GM18520 (cell line): ENCODE measurements around the gene ATIC.
"Not testable (repeated sequence)": the region's sequence is repeated elsewhere in the genome, so short reads cannot be mapped to it uniquely, and the experiment has no call there.

Experiments
- ATAC-seq: cut with Tn5 transposase; IDR thresholded peaks from one replicate; pipeline ENCODE4 v1.9.1; 2021; ENCODE audit not compliant: unreplicated experiment

The ATIC gene

DNA sequence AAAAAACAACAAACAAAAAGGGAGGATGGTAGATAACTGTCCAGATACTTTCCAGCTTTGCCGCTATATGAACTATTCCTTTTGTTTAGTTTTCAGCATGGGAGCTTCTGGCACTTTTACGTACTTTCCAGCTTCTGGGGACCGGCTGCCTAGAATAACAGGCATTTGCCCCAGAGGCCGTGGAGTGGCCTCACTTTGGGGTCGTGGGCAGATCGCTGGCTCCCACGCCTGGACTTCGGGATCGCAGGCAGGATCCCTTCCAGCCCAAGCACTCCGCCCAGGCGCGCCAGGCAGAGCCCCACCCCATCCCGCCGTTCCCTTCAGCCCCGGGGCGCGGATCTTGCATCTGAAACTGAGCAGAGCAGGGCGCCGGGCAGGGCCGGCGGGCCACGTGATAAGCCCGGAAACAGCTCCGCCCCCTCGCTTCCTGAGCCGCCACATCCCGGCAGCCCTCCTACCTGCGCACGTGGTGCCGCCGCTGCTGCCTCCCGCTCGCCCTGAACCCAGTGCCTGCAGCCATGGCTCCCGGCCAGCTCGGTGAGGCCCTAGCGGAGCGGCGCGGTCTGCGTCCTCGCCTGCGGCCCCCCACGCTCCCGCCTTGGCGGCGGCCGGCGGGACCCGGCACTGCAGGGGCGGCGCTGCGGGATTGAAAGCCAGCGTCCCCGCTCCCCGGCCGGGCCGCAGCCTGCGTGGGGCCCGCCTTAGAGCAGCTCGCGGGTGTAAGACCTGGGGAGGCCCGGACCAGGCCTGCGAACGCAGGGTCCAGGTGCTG lies at the start of gene ATIC:
TSS of gene ATIC (plus strand) at position 435 of the 772 bp plus-strand sequence. CDS start at position 519, 84 bp downstream.
- ATAC-seq, result peak; percentile 98

DNA sequence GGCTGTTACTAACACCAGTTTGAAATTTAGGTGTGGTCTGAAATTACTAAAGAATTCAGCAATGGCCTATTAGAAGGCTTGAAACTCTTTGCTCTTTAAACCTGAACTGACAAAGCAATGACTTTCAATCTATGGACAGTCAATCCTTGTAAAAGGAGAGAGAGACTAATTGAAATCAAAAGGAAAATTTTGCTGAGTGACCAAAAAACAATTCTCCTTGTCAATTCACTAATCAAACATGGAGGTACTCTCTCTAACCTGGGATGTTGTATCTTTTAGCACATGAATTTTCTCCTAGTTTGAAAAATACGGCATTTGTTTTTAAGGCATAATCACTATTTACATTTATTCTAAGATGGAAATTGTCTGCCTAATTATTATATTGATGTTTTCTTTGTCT lies 49.6 kb upstream of the ATIC start:
- ATAC-seq, result no peak

DNA sequence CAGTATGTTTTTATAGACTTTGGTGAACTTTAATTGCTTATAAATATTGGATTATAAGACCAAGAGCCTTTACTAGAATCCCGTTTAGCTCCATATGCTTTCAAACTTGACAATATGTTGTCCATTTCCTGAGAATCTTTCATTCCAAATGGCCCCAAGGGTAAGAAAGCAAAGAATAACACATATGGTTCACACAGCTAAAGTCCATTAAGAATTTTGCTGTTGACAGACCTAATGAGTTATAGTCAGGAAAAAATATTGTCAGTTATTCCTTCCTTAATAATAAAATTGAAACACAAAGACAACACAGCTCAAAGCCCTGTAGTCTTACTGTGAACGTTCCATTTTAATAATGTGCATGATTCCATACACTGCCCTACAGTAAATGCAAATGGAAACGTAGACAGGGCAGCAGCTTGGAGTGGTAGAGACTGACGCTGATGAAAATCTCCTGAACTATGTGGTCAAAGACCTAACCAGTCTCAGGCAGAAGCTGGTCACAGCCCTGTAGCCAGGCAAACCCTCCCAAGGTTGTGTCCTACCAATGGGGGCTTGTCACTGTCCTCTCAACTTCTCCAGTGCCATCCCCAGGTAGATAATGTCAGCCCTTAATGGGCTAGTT lies 49.0 kb upstream of the ATIC start:
- no peak for ATAC-seq

DNA sequence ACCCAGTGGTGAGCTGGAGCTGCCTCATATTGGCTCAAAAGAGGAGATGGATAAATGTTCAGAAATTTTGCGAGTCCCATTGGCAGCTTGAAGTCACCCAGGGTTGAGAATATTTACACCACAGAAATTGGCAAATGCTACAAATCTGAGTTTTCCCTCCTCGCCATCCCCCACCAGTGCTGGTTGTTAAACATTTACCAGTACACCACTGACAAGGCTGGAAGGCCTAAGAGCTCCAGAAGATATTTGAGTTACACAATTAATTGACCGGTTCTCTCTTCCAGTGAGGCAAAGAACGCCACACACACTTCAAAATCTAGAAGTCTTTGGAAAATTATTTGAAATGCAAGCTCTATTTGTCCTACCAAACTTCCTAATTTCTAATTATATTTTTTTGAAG lies 47.5 kb upstream of the ATIC start:
- no peak for ATAC-seq

DNA sequence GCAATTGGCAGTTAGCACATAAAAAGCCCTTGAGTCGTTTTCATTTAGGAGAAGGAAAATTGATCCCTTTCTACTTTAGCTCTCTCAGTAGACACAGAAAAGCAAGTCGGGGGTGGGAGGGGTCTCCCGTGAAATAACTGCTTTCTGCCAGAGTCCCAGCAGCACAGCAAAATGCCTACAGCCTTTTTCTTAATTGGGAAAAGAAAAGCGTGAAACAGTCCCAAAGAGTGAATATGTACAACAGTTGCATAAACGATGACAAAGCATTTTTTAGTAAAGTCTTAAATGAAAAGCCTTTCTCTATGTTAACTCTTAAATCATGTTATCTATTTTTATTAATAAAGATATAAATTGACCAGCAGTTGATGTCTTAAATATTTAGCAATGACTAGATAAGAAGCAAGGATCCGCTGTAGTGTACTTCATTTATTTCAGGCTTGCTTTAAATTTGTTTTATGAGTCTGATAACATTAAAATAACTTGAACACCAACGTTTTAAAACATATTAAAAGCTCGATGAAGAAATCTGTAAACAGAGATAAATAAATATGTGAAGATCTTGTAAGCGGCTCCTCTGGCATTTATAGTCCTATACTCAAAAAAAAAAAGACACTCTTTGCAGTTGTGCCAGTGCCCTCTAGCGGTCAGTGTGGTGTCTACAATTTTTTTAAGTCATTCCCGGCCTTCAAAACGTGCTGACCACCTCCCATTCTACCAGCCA lies 42.3 kb upstream of the ATIC start:
- ATAC-seq, result no peak

DNA sequence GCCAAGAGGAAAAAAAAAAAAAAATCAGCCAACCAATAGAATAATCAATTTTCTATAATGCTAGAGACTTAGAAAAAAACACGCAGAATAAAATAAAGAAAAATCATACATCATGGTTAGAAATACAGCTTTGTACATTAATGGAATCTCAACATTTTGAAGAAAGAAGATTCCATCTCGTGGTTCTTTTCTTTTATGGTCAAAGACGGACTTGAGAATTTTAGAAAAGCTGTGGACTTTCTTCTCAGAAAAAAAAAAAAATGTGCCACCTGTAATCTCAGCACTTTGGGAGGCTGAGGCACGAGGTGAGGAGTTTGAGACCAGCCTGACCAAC lies 41.8 kb upstream of the ATIC start:
- no peak for ATAC-seq

DNA sequence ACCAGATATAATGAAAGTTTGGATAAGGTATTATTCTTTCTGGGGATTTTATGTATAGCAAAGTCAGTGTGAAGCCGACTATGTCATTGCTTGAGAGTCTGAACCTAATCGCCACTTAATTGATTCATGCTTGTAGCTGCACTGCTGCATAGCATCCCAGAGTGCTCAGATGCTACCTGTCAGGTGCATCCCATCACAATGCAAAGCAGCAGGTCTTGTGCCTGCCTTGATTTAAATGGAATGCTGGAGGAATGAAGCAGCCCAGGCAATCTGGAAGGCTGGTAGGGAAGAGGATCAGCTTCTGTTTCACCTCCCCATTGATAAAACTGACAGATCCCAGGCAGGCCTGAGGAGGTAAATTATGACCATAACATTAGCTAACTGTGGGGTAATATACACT lies 40.4 kb upstream of the ATIC start:
- no peak for ATAC-seq

DNA sequence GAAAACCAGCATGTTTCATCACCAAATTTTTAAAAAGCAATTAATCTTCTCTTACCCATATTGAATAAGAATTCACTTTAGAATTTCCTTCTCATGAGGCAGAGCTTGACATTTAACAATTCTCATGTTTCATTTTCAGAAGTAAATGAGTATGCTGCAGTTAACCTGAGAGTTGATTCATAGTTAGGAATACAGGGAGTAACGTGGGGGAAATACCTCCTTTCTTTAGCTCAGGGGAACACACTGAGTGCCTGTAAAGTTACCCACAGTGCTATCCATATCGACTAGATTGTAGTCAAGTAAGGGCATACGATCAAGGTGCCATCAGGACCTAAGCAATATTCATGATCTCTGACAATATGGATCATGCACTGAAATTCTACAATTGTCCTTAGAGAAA lies 38.9 kb upstream of the ATIC start:
- peak; percentile 62 for ATAC-seq

DNA sequence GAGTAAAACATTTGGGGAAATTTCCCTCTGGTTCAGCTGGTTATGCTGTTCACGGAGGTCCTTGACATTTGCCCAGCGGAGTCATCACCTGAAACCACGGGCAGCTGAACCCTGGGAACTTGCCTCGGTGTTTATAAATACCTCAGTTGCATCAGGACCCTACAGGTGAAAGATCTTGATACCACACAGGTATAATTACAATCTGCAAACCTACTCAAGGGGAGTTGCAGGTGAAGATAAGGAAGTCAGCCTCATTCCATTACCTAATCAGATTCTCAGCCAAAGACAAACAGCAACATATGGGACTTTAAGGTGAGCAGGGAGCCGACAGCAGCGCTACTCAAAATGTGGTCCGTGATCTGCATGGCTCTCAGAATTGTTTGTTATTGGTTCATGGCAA lies 37.0 kb upstream of the ATIC start:
- ATAC-seq, result no peak

DNA sequence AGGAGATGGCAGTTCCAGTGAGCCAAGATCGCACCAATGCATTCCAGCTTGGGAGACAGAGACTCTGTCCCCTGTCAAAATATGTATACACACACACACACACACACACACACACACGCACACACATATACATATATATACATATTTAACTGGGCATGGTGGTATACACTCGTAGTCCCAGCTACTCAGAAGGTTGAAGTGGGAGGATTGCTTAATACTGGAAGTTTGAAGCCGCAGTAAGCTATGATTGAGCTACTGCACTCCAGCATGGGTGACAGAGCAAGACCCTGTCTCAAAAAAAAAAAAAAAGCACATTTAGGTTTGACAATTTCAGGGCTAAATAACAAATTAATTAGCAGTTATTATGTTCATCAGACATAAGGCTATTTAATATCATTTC lies 36.0 kb upstream of the ATIC start:
- ATAC-seq, result no peak

DNA sequence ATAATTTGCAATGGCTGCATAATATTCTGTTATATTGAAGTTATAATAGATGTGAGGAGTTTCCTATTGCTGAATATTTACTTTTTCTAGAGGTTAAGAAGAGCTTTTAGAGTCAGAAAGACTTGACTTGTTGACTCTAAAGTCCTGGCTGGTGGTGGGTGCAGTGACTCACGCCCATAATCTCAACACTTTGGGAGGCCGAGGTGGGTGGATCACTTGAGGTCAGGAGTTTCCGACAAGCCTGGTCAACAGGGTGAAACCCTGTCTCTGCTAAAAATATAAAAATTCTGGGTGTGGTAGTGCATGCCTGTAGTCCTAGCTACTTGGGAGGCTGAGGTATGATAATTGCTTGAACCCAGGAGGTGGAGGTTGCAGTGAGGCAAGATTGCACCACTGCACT lies 33.9 kb upstream of the ATIC start:
- ATAC-seq, result no peak

DNA sequence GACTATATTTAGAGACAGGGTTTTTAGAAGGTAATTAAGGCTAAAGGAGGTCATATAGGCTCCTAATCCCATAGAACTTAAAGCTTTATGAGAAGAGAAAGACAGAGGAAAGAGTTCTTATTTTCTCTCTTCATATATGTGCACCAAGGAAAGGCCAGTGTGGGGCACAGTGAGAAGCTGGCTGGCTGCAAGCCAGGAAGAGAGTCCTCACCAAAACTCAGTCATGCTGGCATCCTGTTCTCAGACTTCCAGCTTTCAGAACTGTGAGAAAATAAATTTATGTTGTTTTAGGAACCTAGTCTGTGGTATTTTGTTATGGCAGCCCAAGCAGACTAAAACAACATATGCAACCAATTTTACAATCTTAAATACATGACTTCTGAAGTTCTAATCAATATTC lies 31.5 kb upstream of the ATIC start:
- no peak for ATAC-seq

DNA sequence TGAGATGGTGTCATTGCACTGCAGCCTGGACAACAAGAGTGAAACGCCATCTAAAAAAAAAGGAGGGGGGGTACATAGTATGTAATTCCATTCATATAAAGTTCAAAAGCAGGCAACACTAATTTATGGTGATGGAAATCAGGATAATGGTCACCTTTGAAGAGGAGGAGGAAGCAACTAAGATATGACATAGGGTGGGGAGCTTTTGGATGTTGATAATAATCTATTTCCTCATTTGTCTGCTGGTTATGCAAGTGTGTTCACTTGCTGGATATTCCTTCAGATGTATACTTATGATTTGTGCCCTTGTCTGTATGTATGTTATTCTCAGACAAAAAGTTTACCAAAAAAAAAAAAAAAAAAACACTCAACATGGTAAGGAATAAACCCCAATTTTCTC lies 28.6 kb upstream of the ATIC start:
- ATAC-seq, result no peak

DNA sequence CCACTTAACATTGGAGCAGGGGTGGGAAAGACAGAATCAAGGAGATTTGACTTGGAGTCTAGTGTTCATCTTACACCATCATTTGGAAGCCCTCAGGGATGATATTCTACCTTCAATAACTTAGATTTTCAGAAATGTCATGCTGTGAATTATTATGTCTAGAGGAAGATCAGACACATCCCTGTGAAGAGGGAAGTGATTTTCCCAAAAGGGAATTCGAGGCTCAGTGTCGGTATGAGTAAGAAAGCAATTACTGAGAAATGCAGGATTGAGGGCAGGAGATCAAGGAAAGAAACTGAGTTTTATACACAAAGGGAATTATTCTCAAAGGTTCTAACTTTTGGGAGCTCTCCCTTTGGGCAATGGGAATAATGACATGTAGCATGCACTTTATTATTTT lies 25.6 kb upstream of the ATIC start:
- no peak for ATAC-seq

DNA sequence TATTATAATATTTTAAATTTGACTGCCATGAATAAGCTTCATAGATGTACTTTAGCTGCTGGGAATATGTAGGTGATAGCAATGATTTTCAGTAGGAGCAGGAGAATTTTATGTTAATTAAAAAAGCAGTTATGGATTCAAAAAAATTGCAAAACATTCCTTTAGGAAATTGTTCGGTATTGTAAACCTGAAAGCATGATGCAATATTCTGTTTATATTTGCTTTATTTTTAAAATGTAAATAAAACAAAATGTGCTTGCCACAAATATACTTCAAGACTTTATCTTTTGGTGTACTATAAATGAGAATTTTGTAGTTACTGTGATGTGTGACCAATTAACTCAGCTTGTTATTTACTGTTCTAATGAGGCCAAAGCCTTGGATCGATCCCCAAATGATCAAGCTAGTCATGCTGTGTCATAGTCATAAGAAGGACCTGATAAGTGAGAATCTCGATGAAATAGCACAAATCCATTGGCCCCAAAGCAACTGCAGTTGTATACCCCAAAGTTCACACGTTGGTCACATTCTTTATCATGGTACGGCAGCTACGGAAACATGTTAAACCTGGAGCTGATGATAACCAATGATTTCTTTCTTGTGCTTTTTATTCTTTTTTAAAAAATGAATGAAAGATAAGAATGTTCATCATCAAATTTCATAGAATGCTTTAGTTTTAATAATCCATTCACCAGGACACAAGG lies 23.6 kb upstream of the ATIC start:
- ATAC-seq, result no peak

DNA sequence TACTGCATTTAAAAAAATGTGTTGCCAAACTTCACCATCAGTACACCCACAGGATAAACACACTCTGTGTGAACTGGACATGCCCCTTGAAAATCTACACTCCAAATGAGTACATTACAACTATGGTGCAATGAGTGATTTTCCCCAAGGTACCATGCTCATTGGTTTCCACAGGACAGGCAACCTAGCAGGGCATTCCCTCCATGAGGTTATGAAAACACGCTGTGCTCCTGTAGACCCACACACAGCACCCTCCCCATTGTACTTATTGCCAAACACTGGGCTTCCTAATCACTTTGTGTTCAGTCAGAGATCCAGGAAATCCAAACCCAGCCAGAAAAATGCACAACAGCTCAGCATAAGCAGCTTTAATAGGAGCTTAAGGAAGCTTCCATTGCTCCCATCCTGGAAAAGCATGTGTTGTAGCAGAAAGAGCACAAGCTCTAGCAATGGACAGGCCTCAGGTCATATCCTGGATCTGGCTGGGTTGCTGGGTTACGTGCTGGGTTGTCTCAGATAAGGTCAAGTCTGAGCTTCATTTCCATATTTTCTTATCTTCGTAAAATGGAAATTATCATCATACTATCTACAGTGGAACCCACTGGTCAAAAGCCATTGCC lies 20.8 kb upstream of the ATIC start:
- ATAC-seq, result no peak

DNA sequence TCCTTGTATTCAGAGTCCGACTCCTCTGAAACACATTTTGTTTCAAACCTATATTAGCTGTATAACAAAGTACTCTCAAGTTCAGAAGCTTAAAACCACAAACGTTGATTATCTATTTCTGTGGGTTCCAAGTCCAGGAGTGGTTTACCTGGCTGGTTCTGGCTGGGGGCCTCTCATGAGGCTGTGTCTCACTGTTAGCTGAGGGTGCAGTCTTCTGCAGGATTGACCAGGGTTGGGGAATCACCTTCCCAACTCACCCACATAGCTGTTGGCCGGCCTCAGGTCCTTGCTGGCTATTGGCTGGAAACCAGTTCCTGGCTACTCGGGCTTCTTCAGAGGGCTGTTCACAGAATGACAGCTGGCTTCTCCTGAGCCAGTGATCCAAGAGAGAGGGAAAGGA lies 18.0 kb upstream of the ATIC start:
- ATAC-seq, result no peak

DNA sequence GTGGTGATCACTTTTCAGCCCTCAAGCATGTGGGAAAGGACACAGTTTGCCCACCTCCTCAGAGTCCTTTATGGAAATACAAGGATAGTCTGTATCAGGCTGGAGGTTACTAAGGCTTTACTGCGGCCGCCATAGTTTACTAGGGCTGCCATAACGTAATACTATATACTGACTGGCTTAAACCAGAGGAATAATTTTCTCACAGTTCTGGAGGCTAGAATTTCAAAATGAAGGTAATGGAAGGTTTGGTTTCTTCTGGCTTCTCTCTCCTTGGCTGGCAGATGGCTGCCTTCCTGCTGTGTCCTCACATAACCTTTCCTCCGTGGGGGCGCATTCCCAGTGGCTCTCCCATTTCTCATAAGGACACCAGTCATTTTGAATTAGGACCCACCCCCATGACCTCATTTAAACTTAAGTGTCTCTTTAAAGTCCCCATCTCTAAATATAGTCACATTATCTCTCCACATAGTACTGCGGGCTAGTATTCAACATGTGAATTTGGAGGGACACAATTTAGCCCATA lies 12.5 kb upstream of the ATIC start:
- no peak for ATAC-seq

DNA sequence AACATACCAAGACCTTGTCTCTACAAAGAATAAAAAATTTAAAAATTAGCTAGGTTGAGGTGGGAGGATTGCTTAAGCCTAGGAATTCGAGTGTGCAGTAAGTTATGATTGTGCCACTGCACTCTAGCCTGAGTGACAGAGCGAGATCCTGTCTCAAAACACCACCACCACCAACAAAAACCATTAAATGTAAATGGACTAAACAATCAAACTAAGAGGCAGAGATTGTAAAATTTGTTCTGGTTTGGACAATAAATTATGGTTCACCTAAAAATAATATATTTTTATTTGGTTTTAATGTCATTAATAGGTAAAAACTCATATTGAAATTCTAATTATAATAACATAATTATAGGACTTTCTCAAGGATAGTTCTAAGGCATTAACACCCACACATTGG lies 9.9 kb upstream of the ATIC start:
- ATAC-seq, result no peak

DNA sequence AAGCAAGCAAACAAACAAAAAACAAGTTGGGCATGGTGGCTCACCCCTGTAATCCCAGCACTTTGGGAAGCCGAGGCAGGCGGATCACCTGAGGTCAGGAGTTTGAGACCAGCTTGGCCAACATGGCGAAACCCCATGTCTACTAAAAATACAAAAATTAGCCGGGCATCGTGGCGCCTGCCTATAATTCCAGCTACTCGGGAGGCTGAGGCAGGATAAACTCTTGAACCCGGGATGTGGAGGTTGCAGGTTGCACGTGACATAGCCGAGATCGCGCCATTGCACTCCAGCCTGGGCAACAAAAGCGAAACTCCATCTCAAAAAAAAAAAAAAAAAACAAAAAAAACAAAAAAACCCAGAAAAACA lies 617 bp upstream of the ATIC start:
- ATAC-seq, result not testable (repeated sequence)

DNA sequence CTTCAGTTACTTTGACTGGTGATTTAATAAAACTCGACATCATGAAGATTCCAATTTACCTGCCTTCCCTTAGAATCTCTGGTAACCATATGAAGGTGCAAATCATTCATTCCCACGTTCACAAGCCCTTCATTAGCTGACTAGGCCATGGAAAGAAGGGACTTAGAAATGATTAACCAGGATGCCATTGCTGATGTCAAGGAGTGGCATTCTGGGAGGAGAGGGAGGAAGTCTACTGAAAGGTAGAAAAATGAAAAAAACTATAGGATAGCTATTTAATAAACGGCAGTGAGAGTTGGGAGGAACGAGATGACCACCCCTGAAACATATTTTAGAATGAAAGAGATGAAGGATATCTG lies 1.4 kb downstream of the ATIC start:
- ATAC-seq, result no peak
